ENCODE results near the gene OR9Q1. TPM values are rescaled to one million over a fixed set of nuclear protein-coding genes. Genes with fewer than 3 reads are reported as not detected.

The OR9Q1 gene
- total RNA-seq, 4 donors from 2014 or later = 0.29 TPM; not detected in 3

- H3K27me3 ChIP-seq = no peaks in the 10 kb centered on the region
- no peak for DNase-seq (ENCODE audit: low spot score in 2 of 2)
- H3K9me3 ChIP-seq = no peaks in the 10 kb centered on the region
- no peak for TF ChIP-seq EP300 (IDR thresholded peaks at IDR 0.05)
- no peak for TF ChIP-seq POLR2A (IDR thresholded peaks at IDR 0.05)
- no peak for TF ChIP-seq POLR2AphosphoS5 (IDR thresholded peaks at IDR 0.05)
- TF ChIP-seq CTCF (IDR thresholded peaks at IDR 0.05) = no peak
- 57% methylated on average over 6 of the region's 6 CpGs for WGBS
- H3K27ac ChIP-seq = no peak overlapping the region
- no peaks in the 10 kb centered on the region for H3K36me3 ChIP-seq
- no peak overlapping the region for H3K4me3 ChIP-seq
- no peaks in the 10 kb centered on the region for H3K4me1 ChIP-seq
These were observed 38.1 kb downstream of the OR9Q1 start for GRCh38 chr11:58061813-58062212.

GRCh38 chr11:58067685-58068084 lies 44.0 kb downstream of the OR9Q1 start:
- H3K27me3 ChIP-seq = no peaks in the 10 kb centered on the region
- H3K4me1 ChIP-seq = no peaks in the 10 kb centered on the region
- H3K27ac ChIP-seq = no peak overlapping the region
- no peaks in the 10 kb centered on the region for H3K9me3 ChIP-seq
- no peak overlapping the region for H3K4me3 ChIP-seq
- no peak for DNase-seq (ENCODE audit: low spot score in 2 of 2)
- WGBS = 57% methylated on average over 5 of the region's 5 CpGs
- TF ChIP-seq EP300 (IDR thresholded peaks at IDR 0.05) = no peak
- TF ChIP-seq POLR2A (IDR thresholded peaks at IDR 0.05) = no peak
- no peak for TF ChIP-seq POLR2AphosphoS5 (IDR thresholded peaks at IDR 0.05)
- no peak for TF ChIP-seq CTCF (IDR thresholded peaks at IDR 0.05)
- H3K36me3 ChIP-seq = no peaks in the 10 kb centered on the region

- WGBS = 93% methylated on average over 6 of the region's 6 CpGs
- no peak overlapping the region for H3K27ac ChIP-seq
- no peaks in the 10 kb centered on the region for H3K4me1 ChIP-seq
- H3K9me3 ChIP-seq = no peaks in the 10 kb centered on the region
- TF ChIP-seq CTCF (IDR thresholded peaks at IDR 0.05) (no peak), POLR2AphosphoS5 (IDR thresholded peaks at IDR 0.05) (no peak), POLR2A (IDR thresholded peaks at IDR 0.05) (no peak), EP300 (IDR thresholded peaks at IDR 0.05) (no peak)
- H3K36me3 ChIP-seq = no peaks in the 10 kb centered on the region
- H3K4me3 ChIP-seq = no peak overlapping the region
- no peaks in the 10 kb centered on the region for H3K27me3 ChIP-seq
- no peak for DNase-seq (ENCODE audit: low spot score in 2 of 2)
These were observed 45.0 kb downstream of the OR9Q1 start for GRCh38 chr11:58068655-58069054.

- no peaks in the 10 kb centered on the region for H3K36me3 ChIP-seq
- no peaks in the 10 kb centered on the region for H3K27me3 ChIP-seq
- no peak overlapping the region for H3K27ac ChIP-seq
- DNase-seq (ENCODE audit: low spot score in 2 of 2) = no peak
- H3K4me3 ChIP-seq = no peak overlapping the region
- no peaks in the 10 kb centered on the region for H3K4me1 ChIP-seq
- no peaks in the 10 kb centered on the region for H3K9me3 ChIP-seq
- TF ChIP-seq POLR2A (IDR thresholded peaks at IDR 0.05) (no peak), POLR2AphosphoS5 (IDR thresholded peaks at IDR 0.05) (no peak), EP300 (IDR thresholded peaks at IDR 0.05) (no peak), CTCF (IDR thresholded peaks at IDR 0.05) (no peak)
- WGBS = 60% methylated on average over 1 of the region's 1 CpG
These were observed 46.9 kb downstream of the OR9Q1 start for GRCh38 chr11:58070585-58070984.

- Histone ChIP-seq H3K27me3 (no peaks in the 10 kb centered on the region), H3K4me3 (no peak overlapping the region), H3K4me1 (no peaks in the 10 kb centered on the region), H3K27ac (no peak overlapping the region), H3K9me3 (no peaks in the 10 kb centered on the region), H3K36me3 (no peaks in the 10 kb centered on the region)
- TF ChIP-seq EP300 (IDR thresholded peaks at IDR 0.05) = no peak
- TF ChIP-seq POLR2A (IDR thresholded peaks at IDR 0.05) = no peak
- no peak for TF ChIP-seq CTCF (IDR thresholded peaks at IDR 0.05)
- TF ChIP-seq POLR2AphosphoS5 (IDR thresholded peaks at IDR 0.05) = no peak
- WGBS = 42% methylated on average over 2 of the region's 2 CpGs
- no peak for DNase-seq (ENCODE audit: low spot score in 2 of 2)
These were observed 52.1 kb downstream of the OR9Q1 start for GRCh38 chr11:58075781-58076180.
